Frontal cortex (tissue), 4 donors: ENCODE results near the gene COL26A1. TPM values are rescaled to one million over a fixed set of nuclear protein-coding genes. Genes with fewer than 3 reads are reported as not detected.

Source experiments
- DNase-seq, 2 donors: peaks; one replicate each; pipeline ENCODE4 v3.0.0; 2012; ENCODE audit warnings: low spot score in 2 of 2
- FAIRE-seq: peaks from 2 replicates; lab custom pipeline; 2012; peaks lifted over from hg19 to GRCh38; lab: Jason Lieb, UNC
- total RNA-seq: library from RNA; depleted of rRNA; stranded (reverse); fragments of >200 nt; gene quantifications from one replicate; pipeline ENCODE4 v1.2.3, GENCODE V29; 2014
- donor health status: control.
- donor health status: control.
- donor health status: control.

The COL26A1 gene
- total RNA-seq, 1 donor from 2014 or later = 14.3 TPM

GRCh38 chr7:101586906-101587677, 224.4 kb downstream of the COL26A1 start:
- DNase-seq (no peak), FAIRE-seq (no peak)

DNA sequence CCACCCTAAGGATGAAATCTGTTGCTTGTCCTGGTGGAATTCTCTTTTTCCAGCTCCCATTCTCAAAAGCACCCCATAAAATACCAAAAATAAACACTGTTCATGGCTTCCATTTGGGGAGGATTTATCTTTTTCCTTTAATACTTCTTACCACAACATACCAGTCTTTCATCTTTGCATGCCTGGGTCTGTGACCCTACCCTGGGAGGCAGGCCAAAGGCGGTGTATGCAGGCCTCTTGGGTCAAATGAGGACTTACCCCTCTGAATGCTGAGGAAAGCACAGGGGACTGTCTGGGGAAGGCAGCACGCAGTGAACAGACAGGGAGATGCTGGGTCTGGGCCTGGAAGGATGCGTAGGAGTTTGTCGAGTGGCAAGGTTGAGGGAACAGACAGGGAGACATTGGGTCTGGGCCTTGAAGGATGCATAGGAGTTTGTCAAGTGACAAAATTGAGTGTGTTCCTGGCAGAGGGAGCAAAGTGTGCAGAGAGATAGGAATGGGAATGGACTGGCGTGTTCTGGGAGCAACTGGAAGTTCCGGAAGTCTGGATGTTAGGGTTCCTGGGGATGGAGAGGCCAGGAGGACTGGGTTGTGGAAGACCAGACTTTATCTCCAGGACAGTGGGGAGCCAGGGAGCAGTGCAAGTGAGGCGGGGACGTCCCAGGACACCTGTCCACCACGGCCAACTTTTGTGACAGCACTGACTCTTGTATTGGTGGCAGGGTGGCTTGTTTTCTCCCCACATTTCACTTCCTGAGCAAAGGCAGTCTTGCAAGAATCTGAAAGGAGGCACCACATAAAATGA, 225.7 kb downstream of the COL26A1 start:
- DNase-seq (no peak), FAIRE-seq (no peak)

- FAIRE-seq (no peak), DNase-seq (no peak)
Observed at GRCh38 chr7:101589052-101589451, 226.4 kb downstream of the COL26A1 start.

DNA sequence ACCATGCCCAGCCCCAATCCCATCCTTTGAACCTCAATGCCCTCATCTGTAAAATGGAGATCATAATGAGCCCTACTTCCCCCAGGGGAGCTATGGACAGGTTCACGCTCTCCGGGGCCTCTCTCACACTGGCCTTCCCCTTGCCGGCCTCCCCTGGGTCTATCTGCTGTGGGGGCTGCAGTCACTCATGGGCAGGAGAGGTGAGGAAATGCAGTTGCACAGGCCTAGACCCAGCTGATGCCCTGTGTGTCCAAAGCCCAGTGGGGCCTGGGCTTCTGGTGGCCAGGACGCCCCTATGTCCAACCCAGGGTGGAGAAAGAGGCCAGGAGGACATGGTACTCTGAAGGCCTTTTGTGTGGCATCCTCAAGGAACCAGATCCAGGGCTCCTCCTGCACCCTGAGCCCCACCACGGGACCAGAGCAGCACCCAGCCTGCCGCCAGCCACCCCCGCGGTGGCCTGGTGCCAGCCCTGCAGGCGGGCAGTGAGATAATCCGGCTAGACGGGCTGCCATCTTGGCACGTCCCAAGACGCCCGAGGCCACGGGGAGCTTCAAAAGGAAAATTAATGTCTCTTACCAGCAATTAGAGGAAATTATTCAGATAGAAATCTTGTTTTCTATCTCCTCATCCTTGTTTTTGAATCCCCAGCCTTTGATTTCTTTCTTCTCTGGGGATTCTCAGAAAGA, 227.4 kb downstream of the COL26A1 start:
- no peak for FAIRE-seq
- no peak for DNase-seq

DNA sequence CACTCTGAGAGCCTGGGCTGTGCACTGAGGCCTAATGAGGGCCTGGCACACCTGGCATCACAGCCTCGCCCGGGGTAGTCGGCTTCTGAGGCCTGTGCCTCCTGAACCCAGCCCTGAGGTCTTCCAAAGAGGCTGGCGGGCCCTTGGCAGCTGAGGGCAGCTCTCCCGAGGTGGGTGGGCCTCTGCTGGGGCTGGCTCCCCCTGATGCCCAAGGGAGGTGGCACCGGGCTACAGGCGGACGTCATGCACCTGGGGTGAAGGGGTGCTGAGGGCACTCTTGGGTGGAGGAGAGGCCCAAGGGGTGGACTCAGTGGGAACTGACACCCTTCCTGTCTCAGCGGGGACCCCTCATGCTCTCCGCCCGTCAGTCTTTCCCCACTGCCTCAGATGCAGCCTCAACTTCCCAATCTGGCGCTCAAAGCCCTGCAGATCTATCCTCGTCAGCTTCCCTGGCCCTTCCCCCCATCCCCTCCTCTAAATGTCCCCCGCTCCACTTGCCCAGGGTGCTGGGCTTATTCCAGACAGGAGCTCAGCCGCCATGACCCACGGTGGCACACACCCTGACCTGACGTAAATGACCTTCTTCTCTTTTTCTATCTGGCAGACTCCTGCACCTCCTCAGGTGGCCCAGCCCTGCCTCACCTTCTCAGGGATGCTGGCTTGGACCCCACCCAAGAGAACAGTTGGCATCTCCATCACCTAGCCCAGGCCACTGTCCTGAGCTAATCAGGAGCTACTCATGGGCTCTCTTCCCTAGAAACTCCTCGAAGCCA, 228.2 kb downstream of the COL26A1 start:
- FAIRE-seq = no peak
- DNase-seq = no peak

DNA sequence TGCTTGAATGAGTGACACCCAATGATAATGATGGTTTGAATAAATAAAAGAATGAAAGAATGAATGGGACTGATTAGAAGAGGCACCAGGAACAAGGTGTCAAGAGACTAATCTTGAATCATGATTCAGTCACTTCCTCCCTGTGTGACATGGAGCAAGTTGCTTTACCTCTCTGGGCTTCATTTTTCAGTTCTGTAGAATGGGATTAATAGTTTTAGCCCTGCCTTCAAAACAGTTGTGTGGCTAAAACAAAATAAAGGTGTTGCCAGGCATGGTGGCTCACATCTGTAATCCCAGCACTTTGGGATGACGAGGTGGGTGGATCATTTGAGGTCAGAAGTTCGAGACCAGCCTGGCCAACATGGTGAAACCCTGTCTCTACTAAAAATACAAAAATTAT, 228.8 kb downstream of the COL26A1 start:
- DNase-seq = no peak
- no peak for FAIRE-seq

GRCh38 chr7:101593556-101593955, 230.9 kb downstream of the COL26A1 start:
- DNase-seq (no peak), FAIRE-seq (no peak)

DNA sequence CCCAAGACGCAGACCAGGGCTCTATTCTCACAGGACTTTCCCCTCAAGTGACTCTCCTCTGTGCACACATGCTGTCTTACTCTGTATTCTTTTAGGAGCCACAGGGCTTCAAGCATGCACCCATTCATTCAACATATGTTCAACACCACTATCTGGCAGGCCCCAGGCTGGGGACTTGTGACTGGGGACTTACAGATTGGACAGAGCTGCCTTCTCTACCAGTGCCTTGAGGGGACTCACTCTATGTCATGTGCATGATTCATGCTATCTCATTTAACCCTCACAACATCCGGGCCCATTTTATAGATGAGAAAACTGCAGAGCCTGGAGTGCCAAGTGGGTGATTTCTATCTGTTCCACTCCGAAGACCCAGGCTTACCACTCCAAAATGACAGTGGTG, 232.1 kb downstream of the COL26A1 start:
- DNase-seq = no peak
- FAIRE-seq = no peak

DNA sequence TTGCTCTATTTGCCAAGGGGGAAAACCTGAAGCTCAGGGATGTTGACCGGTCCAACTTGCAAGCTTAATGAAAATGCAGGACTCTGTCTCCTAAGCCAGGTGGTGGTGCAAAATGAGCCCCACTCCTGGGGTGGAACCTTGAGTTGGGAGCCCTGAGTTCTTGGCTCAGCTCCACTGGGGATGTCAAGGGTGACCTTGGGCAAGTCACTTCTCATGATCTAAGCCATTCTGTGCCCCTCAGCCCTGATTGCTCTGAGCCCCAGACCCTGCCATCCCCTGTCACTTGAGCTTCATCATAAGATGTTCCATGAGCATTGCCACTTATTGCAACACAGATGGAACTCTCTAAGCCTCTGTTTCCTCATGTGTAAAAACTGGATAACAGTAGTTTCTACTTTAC, 232.6 kb downstream of the COL26A1 start:
- FAIRE-seq = no peak
- DNase-seq = no peak

DNA sequence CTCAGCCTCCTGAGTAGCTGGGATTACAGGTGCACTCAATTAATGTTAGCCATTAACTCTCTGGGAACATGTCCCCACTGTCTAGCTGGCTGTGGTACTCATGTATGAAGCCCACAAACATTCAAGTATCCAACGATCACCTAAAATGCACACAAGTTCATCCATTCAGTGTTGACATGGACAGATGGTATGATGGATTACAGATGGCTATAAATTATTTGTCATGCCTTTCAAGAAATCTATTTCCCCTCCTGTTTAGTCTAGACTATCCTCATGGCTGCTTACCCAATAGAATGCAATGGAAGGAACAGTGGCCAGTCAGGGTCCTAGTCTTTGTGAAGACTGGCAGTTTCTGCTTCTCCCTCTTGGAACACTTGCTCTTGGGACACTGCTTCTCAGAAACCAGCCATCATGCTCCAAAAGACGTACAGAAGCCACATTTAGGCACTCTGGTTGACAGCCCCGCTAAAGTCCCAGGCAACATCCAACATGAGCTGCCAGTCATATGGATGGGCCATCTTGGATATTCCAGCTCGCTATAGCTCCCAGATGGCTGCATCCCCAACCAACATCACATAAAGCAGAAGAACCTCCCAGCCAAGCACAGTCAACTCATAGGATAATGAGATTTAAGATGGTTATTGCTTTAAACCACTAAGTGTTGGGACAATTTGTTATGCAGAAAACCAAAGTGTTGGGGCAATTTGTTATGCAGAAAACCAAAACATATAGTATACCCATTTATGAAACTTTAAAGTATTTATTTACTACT, 233.3 kb downstream of the COL26A1 start:
- FAIRE-seq (no peak), DNase-seq (no peak)

GRCh38 chr7:101596898-101597297, 234.2 kb downstream of the COL26A1 start:
- DNase-seq = no peak

DNA sequence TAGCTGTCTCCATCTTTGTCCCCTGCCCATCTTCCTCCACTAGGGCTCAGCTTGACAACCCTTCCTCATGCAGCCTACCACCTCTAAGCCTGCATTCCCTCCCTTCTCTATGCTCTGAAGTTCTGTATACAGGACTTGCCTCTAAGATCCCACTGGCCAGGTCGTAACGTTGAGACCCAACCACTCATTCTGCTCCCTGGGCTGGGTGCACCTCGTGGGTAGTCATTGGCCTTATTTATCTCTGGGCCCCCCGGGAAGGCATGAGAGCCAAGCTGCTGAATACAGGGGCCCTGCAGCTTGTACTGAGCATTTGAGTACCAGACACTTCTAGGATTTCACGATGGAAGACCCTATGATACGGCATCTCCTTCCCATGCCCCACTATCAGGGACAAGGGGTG, 235.3 kb downstream of the COL26A1 start:
- FAIRE-seq (no peak), DNase-seq (no peak)

More at GRCh38 chr7:101596898-101597297, 234.2 kb downstream of the COL26A1 start:
- no peak for FAIRE-seq

DNA sequence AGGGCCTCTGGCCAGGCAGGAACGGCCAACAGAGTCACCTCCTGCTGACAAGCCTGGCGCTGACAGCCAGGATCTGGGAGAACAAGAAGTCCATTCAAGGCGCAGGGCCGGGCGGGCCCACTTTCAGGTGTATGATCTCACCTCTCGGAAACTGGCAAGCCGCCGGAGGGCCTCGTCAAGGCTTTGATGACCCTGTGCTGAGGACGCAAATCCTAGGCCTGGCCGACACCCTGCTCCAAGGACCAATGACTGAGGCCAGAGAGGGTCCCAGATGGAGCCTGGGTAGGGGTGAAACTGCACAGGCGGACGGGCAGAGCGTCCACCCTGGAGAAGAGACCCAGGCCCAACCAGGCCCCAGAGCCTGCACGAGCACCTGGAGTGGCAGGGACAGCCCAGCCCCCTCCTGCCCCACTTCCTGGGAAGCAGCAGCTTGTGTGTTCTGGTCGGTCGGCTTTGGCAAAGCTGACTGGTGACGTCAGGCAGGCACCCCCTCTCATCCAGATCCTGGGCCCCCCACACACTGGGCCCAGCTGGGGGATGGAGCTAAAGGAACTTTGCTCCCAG, 235.8 kb downstream of the COL26A1 start:
- no peak for DNase-seq

GRCh38 chr7:101598986-101599771, 236.5 kb downstream of the COL26A1 start:
- FAIRE-seq = no peak
- DNase-seq = no peak

More for the DNA sequence above, 235.8 kb downstream of the COL26A1 start:
- no peak for FAIRE-seq

DNA sequence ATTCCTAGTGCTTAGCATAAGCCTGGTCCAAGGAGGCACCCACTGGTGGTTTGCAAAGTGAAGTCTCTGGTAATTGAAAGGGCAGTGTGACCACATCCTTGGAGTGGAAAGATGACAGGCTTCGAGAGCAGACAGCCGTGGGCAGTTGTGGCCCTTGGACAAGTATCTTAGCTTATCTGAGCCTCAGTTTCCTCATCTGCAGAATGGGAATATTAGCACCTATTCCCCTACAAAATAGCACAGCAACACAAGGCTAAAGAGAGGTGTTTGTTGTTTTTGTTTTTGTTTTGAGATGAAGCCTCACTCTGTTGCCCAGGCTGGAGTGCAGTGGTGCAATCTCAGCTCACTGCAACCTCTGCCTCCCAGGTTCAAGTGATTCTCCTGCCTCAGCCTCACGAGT, 237.1 kb downstream of the COL26A1 start:
- FAIRE-seq = no peak
- DNase-seq = no peak

GRCh38 chr7:101602082-101602481, 239.4 kb downstream of the COL26A1 start:
- FAIRE-seq (no peak), DNase-seq (no peak)

DNA sequence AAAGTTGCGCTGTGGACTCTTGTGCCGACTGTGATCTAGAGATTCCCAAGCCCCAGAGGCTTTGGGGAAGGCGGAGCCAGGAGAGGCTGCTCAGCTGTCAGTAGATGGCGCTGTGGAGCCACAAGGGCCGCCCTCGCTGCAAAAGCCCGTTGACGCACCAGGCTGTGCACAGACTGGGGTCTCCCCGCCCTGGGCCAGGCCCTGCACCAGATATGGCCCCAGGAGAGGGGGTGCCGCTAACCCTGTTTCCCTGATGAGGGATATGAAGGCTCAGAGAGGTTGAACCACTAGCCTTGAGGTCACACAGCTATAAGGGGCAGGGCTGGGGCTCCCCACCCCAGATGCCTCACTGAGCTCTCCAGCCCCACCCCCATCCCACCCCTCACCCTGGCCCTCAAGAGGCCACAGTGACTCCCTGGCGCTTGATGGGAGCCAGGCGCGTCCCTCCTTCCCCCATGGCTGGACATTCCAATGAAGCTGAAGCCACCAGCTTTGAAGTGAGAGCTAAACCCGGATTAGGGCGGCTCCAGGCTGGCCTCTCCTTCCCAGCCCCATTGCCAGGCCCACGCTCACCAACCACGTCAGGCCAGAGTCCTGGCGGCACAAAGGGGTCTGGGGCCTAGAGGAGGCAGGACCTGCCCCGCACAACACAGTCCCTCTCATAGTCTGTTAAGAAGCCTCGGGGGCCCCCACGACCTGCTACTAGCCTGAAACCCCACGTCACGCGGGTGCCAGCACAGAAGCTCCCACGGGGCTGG, 240.0 kb downstream of the COL26A1 start:
- peak in 1 of 2 donors; percentile 73 for DNase-seq
- no peak for FAIRE-seq
